Nephron (organoid): ENCODE results near the gene NRXN2.

ENCODE experiments used
- H3K27ac Mint-ChIP-seq, 3 experiments: 2 replicates each; pipeline ENCODE4 v1.8.0; 2020; ENCODE audit warnings: mixed read lengths in 3 of 3, mild to moderate bottlenecking in 2 of 3, moderate library complexity in 1 of 3
- H3K27me3 Mint-ChIP-seq: 2 replicates; pipeline ENCODE4 v1.8.0; 2021; ENCODE audit warnings: low read depth, mild to moderate bottlenecking, moderate library complexity, mixed read lengths
- H3K36me3 Mint-ChIP-seq: 2 replicates; pipeline ENCODE4 v1.8.0; 2020; ENCODE audit warnings: low read depth, mixed read lengths
- H3K4me1 Mint-ChIP-seq: 2 replicates; pipeline ENCODE4 v1.8.0; 2020; ENCODE audit warnings: mixed read lengths
- H3K4me3 Mint-ChIP-seq, 3 experiments: 2 replicates each; pipeline ENCODE4 v1.8.0; 2020; ENCODE audit warnings: mild to moderate bottlenecking in 3 of 3, mixed read lengths in 3 of 3, moderate library complexity in 2 of 3
- H3K9me3 Mint-ChIP-seq: 2 replicates; pipeline ENCODE4 v1.8.0; 2020; ENCODE audit warnings: mixed read lengths
- CTCF ChIP-seq, 3 experiments: fragments of 200-600 bp; sonication (generic); IDR thresholded peaks; one replicate each; pipeline ENCODE4 v1.5.0; 2021; ENCODE audit warnings: antibody characterized with exemption in 3 of 3; ENCODE audit not compliant: unreplicated experiment in 3 of 3

NRXN2 gene

GRCh38 chr11:64593156-64594105, 129.6 kb downstream of the NRXN2 start:
- H3K4me1 Mint-ChIP-seq = no peaks in the 10 kb centered on the region
- TF ChIP-seq CTCF (IDR thresholded peaks at IDR 0.05; ENCODE audit: unreplicated experiment in 3 of 3) = no peak
- no peaks in the 10 kb centered on the region for H3K36me3 Mint-ChIP-seq
- H3K9me3 Mint-ChIP-seq = peaks cover 8% of the 10 kb centered on the region
- no peak overlapping the region for H3K27ac Mint-ChIP-seq
- H3K4me3 Mint-ChIP-seq = no peak overlapping the region
- peaks cover 6% of the 10 kb centered on the region for H3K27me3 Mint-ChIP-seq

- no peaks in the 10 kb centered on the region for H3K4me1 Mint-ChIP-seq
- H3K27ac Mint-ChIP-seq = no peak overlapping the region
- H3K9me3 Mint-ChIP-seq = peaks cover 16% of the 10 kb centered on the region
- peaks cover 6% of the 10 kb centered on the region for H3K27me3 Mint-ChIP-seq
- H3K36me3 Mint-ChIP-seq = no peaks in the 10 kb centered on the region
- no peak overlapping the region for H3K4me3 Mint-ChIP-seq
- no peak for TF ChIP-seq CTCF (IDR thresholded peaks at IDR 0.05; ENCODE audit: unreplicated experiment in 3 of 3)
Observed at GRCh38 chr11:64592656-64593055, 130.3 kb downstream of the NRXN2 start.

- Mint-ChIP-seq H3K27ac (no peak overlapping the region), H3K27me3 (peaks cover 6% of the 10 kb centered on the region), H3K9me3 (peaks cover 16% of the 10 kb centered on the region), H3K4me1 (no peaks in the 10 kb centered on the region), H3K4me3 (no peak overlapping the region), H3K36me3 (no peaks in the 10 kb centered on the region)
- no peak for TF ChIP-seq CTCF (IDR thresholded peaks at IDR 0.05; ENCODE audit: unreplicated experiment in 3 of 3)
Observed at GRCh38 chr11:64592234-64592615, 130.8 kb downstream of the NRXN2 start.

GRCh38 chr11:64591257-64592233, 131.5 kb downstream of the NRXN2 start:
- Mint-ChIP-seq H3K4me3 (no peak overlapping the region), H3K9me3 (peaks cover 16% of the 10 kb centered on the region), H3K36me3 (no peaks in the 10 kb centered on the region), H3K4me1 (no peaks in the 10 kb centered on the region), H3K27ac (peak overlapping the region in 1 of 3 experiments; percentile 31), H3K27me3 (peaks cover 6% of the 10 kb centered on the region)
- TF ChIP-seq CTCF (IDR thresholded peaks at IDR 0.05; ENCODE audit: unreplicated experiment in 3 of 3) = no peak

GRCh38 chr11:64590763-64591221, 132.2 kb downstream of the NRXN2 start, which contains the start of gene SLC22A12:
Gene SLC22A12 (plus strand): TSS chr11:64591220. CDS start chr11:64591557, 337 bp downstream.
- Mint-ChIP-seq H3K27ac (peak within 1 kb of the TSS in 2 of 3 experiments; percentile 31 to 48), H3K4me3 (no peak within 1 kb of the TSS), H3K4me1 (no peaks in the 10 kb centered on the region), H3K36me3 (no peaks in the 10 kb centered on the region), H3K9me3 (peaks cover 16% of the 10 kb centered on the region), H3K27me3 (peaks cover 6% of the 10 kb centered on the region)
- TF ChIP-seq CTCF (IDR thresholded peaks at IDR 0.05; ENCODE audit: unreplicated experiment in 3 of 3) = no peak
